K562 (cell line): ENCODE measurements around the gene RABL6. TPM values are rescaled to one million over a fixed set of nuclear protein-coding genes. Genes with fewer than 3 reads are reported as not detected.
A peak's percentile ranks its signal among the peaks of the same experiment; 100 is the strongest.

Source experiments
- ATAC-seq: fragments of 200-7000 bp; cut with Tn5 transposase; 3 replicates; pipeline ENCODE4 v1.9.1; 2020; ENCODE audit warnings: moderate library complexity
- BruUV-seq: library from RNA; stranded (reverse); fragments of 400-500 nt; replicated peaks from 2 replicates; lab custom pipeline; 2021; lab: Mats Ljungman, UMichigan
- CTCF ChIA-PET: fragments of 300-600 bp; formaldehyde crosslinking; extraction: SDS; loops from one replicate; lab custom pipeline; 2021; ENCODE audit warnings: low intra/inter-chr PET ratio; lab: Yijun Ruan, JAX
- POLR2A ChIA-PET: fragments of 300-600, 350-650 bp; sonication (Branson Sonifier 250); formaldehyde crosslinking; extraction: SDS; loops from one replicate; lab custom pipeline; 2021; ENCODE audit warnings: antibody characterized with exemption, inconsistent platforms; lab: Yijun Ruan, JAX
- DNase-seq, 4 experiments: peaks; one replicate each; pipeline versions ENCODE4 v3.0.0 to v3.0.0-alpha.2; 2011 to 2018; ENCODE audit warnings: low spot score in 3 of 4, mixed read lengths in 3 of 4; ENCODE audit errors: extremely low read depth in 1 of 4
- FAIRE-seq: peaks from 2 replicates; lab custom pipeline; 2011; peaks lifted over from hg19 to GRCh38; lab: Jason Lieb, UNC
- H2AFZ ChIP-seq: 2 replicates; pipeline ENCODE4 v1.6.0; 2011; ENCODE audit warnings: low read depth, low read length, control low read depth, inconsistent platforms
- H3K27ac ChIP-seq: fragments of 200-600 bp; 3 replicates; pipeline ENCODE4 v1.8.0; 2011; ENCODE audit warnings: low read depth, mild to moderate bottlenecking, control low read depth, inconsistent platforms, low read length, moderate library complexity, mixed read lengths; ENCODE audit errors: extremely low read depth
- H3K27me3 ChIP-seq, 2 experiments: fragments of 300-600 bp in 1 of 2; 2 replicates in 1 of 2; 3 replicates in 1 of 2; pipeline versions ENCODE4 v1.6.0 to v1.8.0; 2011; ENCODE audit warnings: inconsistent platforms in 2 of 2, low read length in 2 of 2, mild to moderate bottlenecking in 1 of 2, mixed read lengths in 1 of 2, moderate library complexity in 1 of 2; ENCODE audit not compliant: control insufficient read depth in 2 of 2, insufficient read depth in 2 of 2
- H3K36me3 ChIP-seq: fragments of 300-600 bp; 3 replicates; pipeline ENCODE4 v1.8.0; 2011; ENCODE audit warnings: mild to moderate bottlenecking, low read length, inconsistent platforms; ENCODE audit not compliant: control insufficient read depth, insufficient read depth
- H3K4me1 ChIP-seq, 2 experiments: fragments of 200-600 bp in 1 of 2; replicated peaks in 1 of 2; 2 replicates in 1 of 2; 3 replicates in 1 of 2; pipeline versions ENCODE4 v1.5.1 to v1.8.0; 2011; ENCODE audit warnings: inconsistent platforms in 2 of 2, low read length in 2 of 2, mild to moderate bottlenecking in 1 of 2, mixed read lengths in 1 of 2, moderate library complexity in 1 of 2; ENCODE audit not compliant: control insufficient read depth in 2 of 2, insufficient read depth in 2 of 2
- H3K4me2 ChIP-seq: 2 replicates; pipeline ENCODE4 v1.6.1; 2011; ENCODE audit warnings: low read length, control low read depth, inconsistent platforms, mixed read lengths; ENCODE audit not compliant: insufficient read depth
- H3K4me3 ChIP-seq: fragments of 200-600 bp; sonication (generic), shearing (Covaris generic); 2 replicates; pipeline ENCODE4 v1.5.1; 2016; ENCODE audit warnings: control low read depth, inconsistent platforms
- H3K79me2 ChIP-seq: fragments of 200-600 bp; 3 replicates; pipeline ENCODE4 v1.8.0; 2011; ENCODE audit warnings: low read length, inconsistent platforms; ENCODE audit not compliant: control insufficient read depth, insufficient read depth
- H3K9ac ChIP-seq, 2 experiments: 2 replicates each; pipeline versions ENCODE4 v1.6.0 to v1.6.1; 2011; ENCODE audit warnings: low read depth in 2 of 2, low read length in 2 of 2, control low read depth in 1 of 2, inconsistent platforms in 1 of 2, mild to moderate bottlenecking in 1 of 2, mixed read lengths in 1 of 2; ENCODE audit not compliant: insufficient read depth in 1 of 2
- H3K9me1 ChIP-seq: one replicate; pipeline ENCODE4 v1.6.0; 2011; ENCODE audit warnings: inconsistent platforms, mild to moderate bottlenecking, low read length, moderate library complexity; ENCODE audit not compliant: control insufficient read depth, insufficient read depth
- H3K9me3 ChIP-seq: replicated peaks from 2 replicates; pipeline ENCODE4 v1.5.1; 2011; ENCODE audit warnings: low read depth, low read length, inconsistent platforms; ENCODE audit not compliant: control insufficient read depth, insufficient read depth
- H4K20me1 ChIP-seq: replicated peaks from 2 replicates; pipeline ENCODE4 v1.6.1; 2011; ENCODE audit warnings: low read length, inconsistent platforms, mixed read lengths; ENCODE audit not compliant: control insufficient read depth, insufficient read depth
- ARID2 ChIP-seq: fragments of 450-650 bp; IDR thresholded peaks from 2 replicates; pipeline ENCODE4 v1.6.1; 2017; ENCODE audit warnings: antibody characterized with exemption, mild to moderate bottlenecking
- CBX1 ChIP-seq: sonication (generic); IDR thresholded peaks from 2 replicates; pipeline ENCODE4 v1.6.1; 2016; ENCODE audit warnings: antibody characterized with exemption, low read depth, mild to moderate bottlenecking
- GTF2E2 ChIP-seq: fragments of 200-800 bp; sonication (Bioruptor generic); IDR thresholded peaks from 2 replicates; pipeline ENCODE4 v1.6.1; 2016; ENCODE audit warnings: missing genetic modification characterization, missing compliant biosample characterization
- HBP1 ChIP-seq: fragments of 450-650 bp; formaldehyde crosslinking; IDR thresholded peaks from 2 replicates; pipeline ENCODE4 v1.4.0; 2022; ENCODE audit warnings: missing genetic modification characterization
- HES1 ChIP-seq: fragments of 450-650 bp; IDR thresholded peaks from 2 replicates; pipeline ENCODE4 v1.6.1; 2016; ENCODE audit warnings: low read depth, mild to moderate bottlenecking, moderate library complexity
- IRF2 ChIP-seq: sonication (generic); formaldehyde crosslinking; IDR thresholded peaks from 2 replicates; pipeline ENCODE4 v1.8.1; 2022; ENCODE audit warnings: mild to moderate bottlenecking, missing genetic modification reagents
- JUNB ChIP-seq: fragments of 450-650 bp; formaldehyde crosslinking; conservative IDR thresholded peaks from 2 replicates; pipeline ENCODE4 v1.4.0; 2020; ENCODE audit warnings: mild to moderate bottlenecking
- MAFK ChIP-seq: IDR thresholded peaks from 2 replicates; pipeline ENCODE4 v1.6.1; 2011; ENCODE audit warnings: low read length, improper control_type of control experiment
- NFATC3 ChIP-seq: fragments of 450-650 bp; IDR thresholded peaks from 2 replicates; pipeline ENCODE4 v1.6.1; 2017; ENCODE audit warnings: mild to moderate bottlenecking
- NFIC ChIP-seq: fragments of 450-650 bp; IDR thresholded peaks from 2 replicates; pipeline ENCODE4 v1.6.1; 2017; ENCODE audit warnings: mild to moderate bottlenecking, inconsistent platforms
- NKRF ChIP-seq: fragments of 450-650 bp; IDR thresholded peaks from 2 replicates; pipeline ENCODE4 v1.6.1; 2016; ENCODE audit warnings: borderline replicate concordance
- SRF ChIP-seq, 2 experiments: fragments of 250-450, 450-650 bp in 1 of 2; sonication (Bioruptor Pico) in 1 of 2; sonication (generic) in 1 of 2; formaldehyde crosslinking; IDR thresholded peaks; 2 replicates each; pipeline versions ENCODE4 v1.5.0 to v1.5.1; 2020 to 2022; ENCODE audit warnings: mild to moderate bottlenecking in 1 of 2, missing genetic modification reagents in 1 of 2
- STAT5A ChIP-seq: IDR thresholded peaks from 2 replicates; pipeline ENCODE4 v1.6.1; 2012; ENCODE audit warnings: low read length, inconsistent platforms, borderline replicate concordance
- ZFP91 ChIP-seq: sonication (generic); formaldehyde crosslinking; IDR thresholded peaks from 2 replicates; pipeline ENCODE4 v1.8.0; 2022; ENCODE audit warnings: mild to moderate bottlenecking, missing genetic modification reagents
- ZNF12 ChIP-seq: sonication (generic); formaldehyde crosslinking; IDR thresholded peaks from 2 replicates; pipeline ENCODE4 v1.4.0; 2020; ENCODE audit warnings: mild to moderate bottlenecking, missing genetic modification reagents
- ZNF24 ChIP-seq: fragments of 450-650 bp; IDR thresholded peaks from 2 replicates; pipeline ENCODE4 v1.6.1; 2016
- ZNF586 ChIP-seq: fragments of 450-650 bp; formaldehyde crosslinking; conservative IDR thresholded peaks from 2 replicates; pipeline ENCODE4 v1.4.0; 2020; ENCODE audit warnings: mild to moderate bottlenecking, moderate library complexity
- WGBS: fragments of 100-300 bp; shearing (Covaris generic); methylation state at CpG from one replicate; pipeline ENCODE4 v1.1.6; 2016; ENCODE audit warnings: low coverage, mixed read lengths; ENCODE audit not compliant: insufficient coverage; ENCODE audit errors: missing lambda C conversion rate; 5-methylcytosine and 5-hydroxymethylcytosine counted together
- in situ Hi-C: fragments of 300-500 bp; cut with MboI; formaldehyde crosslinking; loops from 4 replicates; pipeline ENCODE4 v1.15.0; 2018; ENCODE audit warnings: inconsistent platforms, mixed read lengths
- intact Hi-C: fragments of 100-400 bp; cut with micrococcal nuclease; formaldehyde crosslinking; loops from 2 replicates; pipeline ENCODE4 v1.14.2; 2022
- polyA plus RNA-seq, 8 experiments: library from polyadenylated mRNA; depleted of rRNA in 4 of 8; stranded (reverse) in 5 of 8; unstranded in 3 of 8; fragments of >200 nt; fragmentation: Nextera tagmentation in 2 of 8; fragmentation: Illumina TruSeq in 1 of 8; extraction: Ambion mirVana in 2 of 8; extraction: Trizol in 1 of 8; gene quantifications; 2 replicates each; pipeline versions ENCODE4 v1.2.1 to v1.2.3, GENCODE V29; 2011 to 2014; ENCODE audit warnings: inconsistent platforms in 1 of 8, missing spikeins in 1 of 8
- total RNA-seq, 7 experiments: library from RNA; depleted of rRNA in 6 of 7; stranded (reverse); fragments of >200 nt in 6 of 7; fragmentation: Illumina TruSeq in 2 of 7; extraction: Trizol in 2 of 7; gene quantifications; 2 replicates each; pipeline versions ENCODE4 v1.2.1 to v1.2.3, GENCODE V29; 2011 to 2021; ENCODE audit warnings: low replicate concordance in 1 of 7

RABL6 gene
- total and polyA plus RNA-seq, 9 of the 15 experiments (the other 6 are each of a cell fraction or from before 2014, with no cell fraction given) = 5.6 to 181 (median 84.5) TPM

GRCh38 chr9:136824496-136825225 lies 16.9 kb downstream of the RABL6 start:
- H2AFZ ChIP-seq = no peak overlapping the region
- in situ Hi-C loops (no loop called here), intact Hi-C loops (no loop called here)
- DNase-seq = no peak
- POLR2A ChIA-PET = interaction anchor here (1.1 to 1.8 kb wide), 2 partner anchors 9 to 12 kb away, joined by 3 to 8 read pairs; no protein-coding TSS in a partner anchor
- ATAC-seq = no peak
- no peaks in the 10 kb centered on the region for H3K27me3 ChIP-seq
- no peak overlapping the region for H3K27ac ChIP-seq
- H3K4me3 ChIP-seq = no peak overlapping the region
- CTCF ChIA-PET = no interaction called here
- peaks cover 78% of the 10 kb centered on the region for H3K36me3 ChIP-seq
- no TSS peak for BruUV-seq
- H3K4me2 ChIP-seq = no peak overlapping the region
- FAIRE-seq = no peak
- peak overlapping the region in 1 of 2 experiments; percentile 78; a peak in 1 of 4 replicates for H3K9ac ChIP-seq
- 91% methylated on average over 18 of the region's 21 CpGs for WGBS
- H3K9me3 ChIP-seq = no peaks in the 10 kb centered on the region
- no peaks in the 10 kb centered on the region for H3K9me1 ChIP-seq
- H4K20me1 ChIP-seq = no peaks in the 10 kb centered on the region; the same call in 1 of the 2 replicates
- peaks cover 29% of the 10 kb centered on the region for H3K79me2 ChIP-seq
- H3K4me1 ChIP-seq = peaks cover 0 to 43% of the 10 kb centered on the region in 2 experiments; a peak in 2 of 5 replicates
- TF ChIP-seq NFIC (no peak), MAFK (no peak), STAT5A (no peak), ZFP91 (CRISPR knock-in tag) (no peak), SRF (CRISPR knock-in tag; IDR thresholded peaks at IDR 0.05) (no peak), ZNF24 (no peak), ZNF12 (CRISPR knock-in tag) (no peak), GTF2E2 (no peak), ZNF586 (CRISPR knock-in tag) (no peak), IRF2 (CRISPR knock-in tag) (no peak), NFATC3 (no peak), HES1 (no peak), CBX1 (no peak), JUNB (CRISPR knock-in tag) (no peak), NKRF (no peak), HBP1 (CRISPR knock-in tag) (no peak), ARID2 (no peak)
